Keratinocyte (primary cell): ENCODE results near the gene TMEM45A. TPM values are rescaled to one million over a fixed set of nuclear protein-coding genes. Genes with fewer than 3 reads are reported as not detected.

Experiments used
- DNase-seq: peaks from one replicate; pipeline ENCODE4 v3.0.0-alpha.2; 2011; ENCODE audit warnings: low read depth, missing footprints, low spot score
- FAIRE-seq: peaks from 2 replicates; lab custom pipeline; 2011; peaks lifted over from hg19 to GRCh38; lab: Jason Lieb, UNC
- H2AFZ ChIP-seq: 2 replicates; pipeline ENCODE4 v1.6.0; 2012; ENCODE audit warnings: low read length, control low read depth, inconsistent platforms; ENCODE audit not compliant: control insufficient read depth
- H3K27ac ChIP-seq: 2 replicates; pipeline ENCODE4 v1.5.1; 2011; ENCODE audit warnings: low read length; ENCODE audit not compliant: control insufficient read depth, insufficient read depth
- H3K27me3 ChIP-seq: 3 replicates; pipeline ENCODE4 v1.6.0; 2011; ENCODE audit warnings: low read length; ENCODE audit not compliant: control insufficient read depth, insufficient read depth; ENCODE audit errors: extremely low read depth
- H3K36me3 ChIP-seq, 2 experiments: 2 replicates in 1 of 2; 3 replicates in 1 of 2; pipeline ENCODE4 v1.5.1; 2011; ENCODE audit warnings: low read length in 2 of 2, mild to moderate bottlenecking in 1 of 2; ENCODE audit not compliant: control insufficient read depth in 2 of 2, insufficient read depth in 2 of 2; ENCODE audit errors: extremely low read depth in 1 of 2
- H3K4me1 ChIP-seq: 3 replicates; pipeline ENCODE4 v1.5.1; 2011; ENCODE audit warnings: low read length; ENCODE audit not compliant: control insufficient read depth, insufficient read depth; ENCODE audit errors: extremely low read depth
- H3K4me2 ChIP-seq: 3 replicates; pipeline ENCODE4 v1.6.0; 2011; ENCODE audit warnings: low read depth, low read length; ENCODE audit not compliant: control insufficient read depth, insufficient read depth; ENCODE audit errors: extremely low read depth
- H3K4me3 ChIP-seq, 3 experiments: fragments of 200-600 bp in 1 of 3; sonication (generic) in 1 of 3; 2 replicates in 2 of 3; 3 replicates in 1 of 3; pipeline ENCODE4 v1.5.1; 2011 to 2016; ENCODE audit warnings: low read length in 3 of 3, mild to moderate bottlenecking in 3 of 3, control low read depth in 2 of 3, inconsistent platforms in 1 of 3, low read depth in 1 of 3, mixed read lengths in 1 of 3, mixed run types in 1 of 3, moderate library complexity in 1 of 3; ENCODE audit not compliant: control insufficient read depth in 2 of 3, insufficient read depth in 2 of 3; ENCODE audit errors: extremely low read depth in 1 of 3
- H3K79me2 ChIP-seq: 2 replicates; pipeline ENCODE4 v1.6.0; 2012; ENCODE audit warnings: low read length; ENCODE audit not compliant: control insufficient read depth, insufficient read depth
- H3K9ac ChIP-seq: 3 replicates; pipeline ENCODE4 v1.6.0; 2011; ENCODE audit warnings: low read length; ENCODE audit not compliant: control insufficient read depth, insufficient read depth; ENCODE audit errors: extremely low read depth
- H3K9me1 ChIP-seq: 3 replicates; pipeline ENCODE4 v1.6.0; 2011; ENCODE audit warnings: low read length; ENCODE audit not compliant: control insufficient read depth, insufficient read depth; ENCODE audit errors: extremely low read depth
- H3K9me3 ChIP-seq: 2 replicates; pipeline ENCODE4 v1.5.1; 2012; ENCODE audit warnings: low read depth, low read length; ENCODE audit not compliant: control insufficient read depth
- H4K20me1 ChIP-seq: 3 replicates; pipeline ENCODE4 v1.6.0; 2011; ENCODE audit warnings: low read length; ENCODE audit not compliant: control insufficient read depth, insufficient read depth; ENCODE audit errors: extremely low read depth
- CTCF ChIP-seq, 3 experiments: IDR thresholded peaks in 1 of 3; conservative IDR thresholded peaks in 1 of 3; optimal IDR thresholded peaks in 1 of 3; 2 replicates in 2 of 3; 3 replicates in 1 of 3; pipeline versions ENCODE3 to v1.5.1; 2011; ENCODE audit warnings: low read length in 3 of 3, mild to moderate bottlenecking in 3 of 3, moderate library complexity in 2 of 3, control low read depth in 1 of 3, inconsistent platforms in 1 of 3; ENCODE audit not compliant: insufficient read depth in 2 of 3; ENCODE audit errors: extremely low read depth in 1 of 3
- EZH2 ChIP-seq: IDR thresholded peaks from one replicate; pipeline ENCODE4 v1.6.1; 2012; ENCODE audit warnings: inconsistent platforms, mild to moderate bottlenecking, low read length, moderate library complexity
- dilution Hi-C: fragments of 300-500 bp; cut with MboI; formaldehyde crosslinking; loops from one replicate; pipeline ENCODE4 v1.7.0; 2020; ENCODE audit warnings: low sequenced_read_pairs; ENCODE audit not compliant: extremely low pct_ligation_motif_present
- polyA plus RNA-seq, 5 experiments: library from polyadenylated mRNA; depleted of rRNA in 3 of 5; stranded (reverse) in 3 of 5; stranded (forward) in 1 of 5; unstranded in 1 of 5; fragments of >200 nt; gene quantifications; 1 replicate in 1 of 5; 2 replicates in 3 of 5; 3 replicates in 1 of 5; pipeline versions ENCODE4 v1.2.1 to v1.2.3, GENCODE V29; 2011 to 2012; ENCODE audit warnings: missing spikeins in 2 of 5, low read depth in 1 of 5, low replicate concordance in 1 of 5

Gene TMEM45A
- polyA plus RNA-seq, 1 donor (not counting 4 experiments of a cell fraction or from before 2014, with no cell fraction given), result 57.2 TPM

GRCh38 chr3:100456745-100457144 lies 35.7 kb upstream of the TMEM45A start:
- Histone ChIP-seq H3K79me2 (no peaks in the 10 kb centered on the region), H3K4me1 (no peaks in the 10 kb centered on the region), H3K4me3 (no peak overlapping the region), H3K9me1 (no peaks in the 10 kb centered on the region), H3K27me3 (no peaks in the 10 kb centered on the region), H3K9ac (no peak overlapping the region), H4K20me1 (no peaks in the 10 kb centered on the region), H3K27ac (no peak overlapping the region), H3K36me3 (no peaks in the 10 kb centered on the region), H2AFZ (no peak overlapping the region), H3K4me2 (no peak overlapping the region), H3K9me3 (no peaks in the 10 kb centered on the region)
- FAIRE-seq, result no peak
- DNase-seq, result no peak
- no peak for TF ChIP-seq CTCF (optimal IDR thresholded peaks at IDR 0.05 in 1 of 3, IDR thresholded peaks at IDR 0.05 in 1 of 3, conservative IDR thresholded peaks at IDR 0.05 in 1 of 3; ENCODE audit: extremely low read depth in 1 of 3, insufficient read depth in 2 of 3, low read length in 3 of 3)
- no peak for TF ChIP-seq EZH2
- dilution Hi-C loops, result no loop called here

- TF ChIP-seq EZH2, result no peak
- TF ChIP-seq CTCF (optimal IDR thresholded peaks at IDR 0.05 in 1 of 3, IDR thresholded peaks at IDR 0.05 in 1 of 3, conservative IDR thresholded peaks at IDR 0.05 in 1 of 3; ENCODE audit: extremely low read depth in 1 of 3, insufficient read depth in 2 of 3, low read length in 3 of 3), result no peak
- Histone ChIP-seq H3K4me3 (no peak overlapping the region), H3K4me2 (no peak overlapping the region), H3K27me3 (no peaks in the 10 kb centered on the region), H4K20me1 (no peaks in the 10 kb centered on the region), H3K36me3 (no peaks in the 10 kb centered on the region), H2AFZ (no peak overlapping the region), H3K9ac (no peak overlapping the region), H3K27ac (no peak overlapping the region), H3K4me1 (no peaks in the 10 kb centered on the region), H3K79me2 (no peaks in the 10 kb centered on the region), H3K9me1 (no peaks in the 10 kb centered on the region), H3K9me3 (no peaks in the 10 kb centered on the region)
- no peak for FAIRE-seq
- no peak for DNase-seq
- dilution Hi-C loops, result no loop called here
These were observed 34.6 kb upstream of the TMEM45A start for GRCh38 chr3:100457811-100458210.
